NB4 (cell line): ENCODE results near the gene MLLT6.

Experiments used
- DNase-seq: peaks from one replicate; pipeline ENCODE4 v3.0.0; 2010; ENCODE audit warnings: low read depth
- H3K4me3 ChIP-seq: one replicate; pipeline ENCODE4 v1.5.1; 2011; ENCODE audit warnings: mild to moderate bottlenecking, low read depth, low read length, moderate library complexity
- CTCF ChIP-seq: IDR thresholded peaks from one replicate; pipeline ENCODE4 v1.5.1; 2012; ENCODE audit warnings: low read depth, low read length
- MAX ChIP-seq: IDR thresholded peaks from 2 replicates; pipeline ENCODE4 v1.6.1; 2011; ENCODE audit warnings: low read depth, low read length
- MYC ChIP-seq: IDR thresholded peaks from 2 replicates; pipeline ENCODE4 v1.6.1; 2011; ENCODE audit warnings: low read depth, low read length
- POLR2A ChIP-seq: IDR thresholded peaks from 2 replicates; pipeline ENCODE4 v1.6.1; 2011; ENCODE audit warnings: mild to moderate bottlenecking; ENCODE audit not compliant: insufficient read length; ENCODE audit errors: extremely low read depth

The MLLT6 gene

GRCh38 chr17:38731526-38732294 is 26.6 kb downstream of the MLLT6 start:
- peak; percentile 45 for DNase-seq
- peak overlapping the region; percentile 90 for H3K4me3 ChIP-seq
- TF ChIP-seq CTCF, result no peak
- TF ChIP-seq POLR2A, result no peak
- no peak for TF ChIP-seq MAX
- TF ChIP-seq MYC, result no peak

GRCh38 chr17:38732376-38733281 is 27.6 kb downstream of the MLLT6 start:
- TF ChIP-seq CTCF, result no peak
- no peak for TF ChIP-seq MYC
- TF ChIP-seq MAX, result no peak
- no peak for TF ChIP-seq POLR2A
- no peak overlapping the region for H3K4me3 ChIP-seq
- DNase-seq, result no peak

- no peak overlapping the region for H3K4me3 ChIP-seq
- TF ChIP-seq MYC, result no peak
- TF ChIP-seq CTCF, result no peak
- no peak for TF ChIP-seq MAX
- DNase-seq, result no peak
Observed at GRCh38 chr17:38733282-38733981, 28.4 kb downstream of the MLLT6 start.

GRCh38 chr17:38733982-38734973 is 29.2 kb downstream of the MLLT6 start:
- no peak overlapping the region for H3K4me3 ChIP-seq
- TF ChIP-seq MAX (no peak), MYC (no peak), CTCF (peak; percentile 25), POLR2A (no peak)
- DNase-seq, result peak; percentile 51

GRCh38 chr17:38735161-38735997 is 30.3 kb downstream of the MLLT6 start:
- peak; percentile 65 for DNase-seq
- TF ChIP-seq MYC, result 0 out of 2 replicates have a peak, but pooled peaks have one; percentile 8
- no peak for TF ChIP-seq MAX
- peak; percentile 93 for TF ChIP-seq CTCF
- TF ChIP-seq POLR2A, result no peak
- no peak overlapping the region for H3K4me3 ChIP-seq
